ENCODE data around the gene C4orf46.

C4orf46 gene

GRCh38 chr4:158673633-158674032 is 1.9 kb upstream of the C4orf46 start:
- ChIA-PET CTCF (no interaction called here), POLR2A (no interaction called here)
- Histone ChIP-seq H3K9me3 (ENCODE audit: control insufficient read depth, insufficient read depth, low read depth, low read length) (no peaks in the 10 kb centered on the region), H3K4me1 (ENCODE audit: control insufficient read depth, insufficient read depth, low read length) (no peaks in the 10 kb centered on the region), H3K4me3 (ENCODE audit: low read depth, low read length) (no peak overlapping the region), H3K36me3 (ENCODE audit: control insufficient read depth in 2 of 2, insufficient read depth in 1 of 2, low read length in 2 of 2) (no peaks in the 10 kb centered on the region), H3K27ac (ENCODE audit: extremely low read depth, low read depth, low read length) (no peak overlapping the region)
- TF ChIP-seq ZFHX2 (tag by site-specific recombination; conservative IDR thresholded peaks at IDR 0.05) (no peak), ZNF140 (tag by site-specific recombination; IDR thresholded peaks at IDR 0.05) (no peak), GLI2 (tag by site-specific recombination; IDR thresholded peaks at IDR 0.05; ENCODE audit: borderline replicate concordance, low read depth) (no peak), ZNF585B (tag by site-specific recombination; IDR thresholded peaks at IDR 0.05) (no peak), ZNF24 (tag by site-specific recombination; IDR thresholded peaks at IDR 0.05) (no peak), ZNF747 (tag by site-specific recombination; IDR thresholded peaks at IDR 0.05) (no peak)

- CTCF ChIA-PET, result interaction anchor here (0.6 to 1.0 kb wide), 2 partner anchors 29 to 102 kb away, joined by 3 to 4 read pairs; no protein-coding TSS in a partner anchor
- H3K9me3 ChIP-seq (ENCODE audit: control insufficient read depth, insufficient read depth, low read depth, low read length), result no peaks in the 10 kb centered on the region
- TF ChIP-seq SP2 (tag by site-specific recombination; IDR thresholded peaks at IDR 0.05) (peak; percentile 96), ZNF76 (tag by site-specific recombination; IDR thresholded peaks at IDR 0.05; ENCODE audit: borderline replicate concordance, low read depth) (peak; percentile 83), YY2 (tag by site-specific recombination; IDR thresholded peaks at IDR 0.05) (peak; percentile 80), ZBTB11 (tag by site-specific recombination; conservative IDR thresholded peaks at IDR 0.05; ENCODE audit: low read depth) (peak; percentile 67), SCRT1 (tag by site-specific recombination; IDR thresholded peaks at IDR 0.05; ENCODE audit: borderline replicate concordance) (peak; percentile 21; the same call in 1 of the 2 replicates), ZIC2 (tag by site-specific recombination; IDR thresholded peaks at IDR 0.05) (peak; percentile 78), GLI2 (tag by site-specific recombination; IDR thresholded peaks at IDR 0.05; ENCODE audit: borderline replicate concordance, low read depth) (no peak), ZNF366 (tag by site-specific recombination; conservative IDR thresholded peaks at IDR 0.05) (peak; percentile 55), ZNF121 (tag by site-specific recombination; IDR thresholded peaks at IDR 0.05) (no peak), ELK4 (IDR thresholded peaks at IDR 0.05; ENCODE audit: borderline replicate concordance, low read depth, low read length) (no peak), ZNF324 (tag by site-specific recombination; IDR thresholded peaks at IDR 0.05) (peak; percentile 77), ZNF24 (tag by site-specific recombination; IDR thresholded peaks at IDR 0.05) (peak; percentile 66; the same call in 1 of the 2 replicates), WT1 (tag by site-specific recombination; IDR thresholded peaks at IDR 0.05) (no peak), GLI4 (tag by site-specific recombination; IDR thresholded peaks at IDR 0.05) (no peak), ZNF777 (tag by site-specific recombination; IDR thresholded peaks at IDR 0.05; ENCODE audit: borderline replicate concordance) (no peak), KLF1 (tag by site-specific recombination; IDR thresholded peaks at IDR 0.05) (peak; percentile 3; the same call in 1 of the 2 replicates), ZNF518A (tag by site-specific recombination; conservative IDR thresholded peaks at IDR 0.05; ENCODE audit: low read depth) (peak; percentile 80), ZNF202 (tag by site-specific recombination; IDR thresholded peaks at IDR 0.05; ENCODE audit: borderline replicate concordance) (no peak), ZNF114 (tag by site-specific recombination; IDR thresholded peaks at IDR 0.05) (no peak), ZNF837 (tag by site-specific recombination; IDR thresholded peaks at IDR 0.05) (no peak), ZBTB21 (tag by site-specific recombination; IDR thresholded peaks at IDR 0.05) (peak; percentile 66; the same call in 1 of the 2 replicates)
Measured at GRCh38 chr4:158671915-158672806, 474 bp upstream of the C4orf46 start, which contains the start of gene ETFDH. Gene ETFDH, plus strand, starts transcription at chr4:158672296. Its CDS starts 161 bp downstream, at chr4:158672457.

More at GRCh38 chr4:158671915-158672806, 474 bp upstream of the C4orf46 start, which contains the start of gene ETFDH:
- POLR2A ChIA-PET, result interaction anchor here (1.3 kb wide), 1 partner anchor 52 kb away, joined by 3 read pairs; no protein-coding TSS in a partner anchor
- Histone ChIP-seq H3K27ac (ENCODE audit: extremely low read depth, low read depth, low read length) (peak within 1 kb of the TSS; percentile 75), H3K36me3 (ENCODE audit: control insufficient read depth in 2 of 2, insufficient read depth in 1 of 2, low read length in 2 of 2) (no peaks in the 10 kb centered on the region), H3K4me3 (ENCODE audit: low read depth, low read length) (peak within 1 kb of the TSS; percentile 88), H3K4me1 (ENCODE audit: control insufficient read depth, insufficient read depth, low read length) (0 out of 2 replicates have a peak, but pooled peaks cover 4% of the 10 kb centered on the region)

All from HEK293 (cell line).